Measurements from ENCODE around the gene HAT1.

DNA sequence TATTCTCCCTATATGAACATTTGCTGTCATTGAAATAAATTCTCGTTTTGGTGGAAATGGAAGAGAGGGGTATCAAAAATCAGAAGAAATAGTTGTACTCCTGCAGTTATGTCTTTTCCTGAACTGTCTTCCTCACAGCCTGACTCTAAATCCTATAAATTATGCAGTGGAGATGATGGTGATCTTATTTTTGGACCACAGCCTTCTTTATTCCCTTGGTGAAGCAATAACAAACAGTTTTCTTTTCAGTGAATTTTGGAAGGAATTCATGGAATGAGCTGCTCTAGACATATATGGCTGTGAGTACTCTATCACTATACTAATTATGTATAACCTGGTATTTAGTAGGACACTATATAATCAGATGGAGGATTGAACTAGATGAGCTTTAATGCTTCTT is 26.5 kb upstream of the HAT1 start:
- TF ChIP-seq POLR2A (IDR thresholded peaks at IDR 0.05) = no peak
- TF ChIP-seq, protein P1, sequence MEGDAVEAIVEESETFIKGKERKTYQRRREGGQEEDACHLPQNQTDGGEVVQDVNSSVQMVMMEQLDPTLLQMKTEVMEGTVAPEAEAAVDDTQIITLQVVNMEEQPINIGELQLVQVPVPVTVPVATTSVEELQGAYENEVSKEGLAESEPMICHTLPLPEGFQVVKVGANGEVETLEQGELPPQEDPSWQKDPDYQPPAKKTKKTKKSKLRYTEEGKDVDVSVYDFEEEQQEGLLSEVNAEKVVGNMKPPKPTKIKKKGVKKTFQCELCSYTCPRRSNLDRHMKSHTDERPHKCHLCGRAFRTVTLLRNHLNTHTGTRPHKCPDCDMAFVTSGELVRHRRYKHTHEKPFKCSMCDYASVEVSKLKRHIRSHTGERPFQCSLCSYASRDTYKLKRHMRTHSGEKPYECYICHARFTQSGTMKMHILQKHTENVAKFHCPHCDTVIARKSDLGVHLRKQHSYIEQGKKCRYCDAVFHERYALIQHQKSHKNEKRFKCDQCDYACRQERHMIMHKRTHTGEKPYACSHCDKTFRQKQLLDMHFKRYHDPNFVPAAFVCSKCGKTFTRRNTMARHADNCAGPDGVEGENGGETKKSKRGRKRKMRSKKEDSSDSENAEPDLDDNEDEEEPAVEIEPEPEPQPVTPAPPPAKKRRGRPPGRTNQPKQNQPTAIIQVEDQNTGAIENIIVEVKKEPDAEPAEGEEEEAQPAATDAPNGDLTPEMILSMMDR (IDR thresholded peaks at IDR 0.05) = no peak
